NCI-H226 (cell line): ENCODE measurements around the gene LINGO1.

Experiments
- DNase-seq: peaks from one replicate; pipeline ENCODE4 v3.0.0-alpha.2; 2015

LINGO1 gene

GRCh38 chr15:77654975-77655374 is 22.3 kb upstream of the LINGO1 start:
- DNase-seq = no peak

GRCh38 chr15:77653832-77654480 is 21.2 kb upstream of the LINGO1 start:
- DNase-seq = no peak

- DNase-seq = peak; percentile 26
Observed at GRCh38 chr15:77650265-77650664, 17.6 kb upstream of the LINGO1 start.

GRCh38 chr15:77649610-77650009 is 16.9 kb upstream of the LINGO1 start:
- DNase-seq = no peak

GRCh38 chr15:77649017-77649416 is 16.3 kb upstream of the LINGO1 start:
- no peak for DNase-seq

GRCh38 chr15:77647961-77648360 is 15.2 kb upstream of the LINGO1 start:
- DNase-seq = no peak

- DNase-seq = no peak
Observed at GRCh38 chr15:77646104-77646694, 13.5 kb upstream of the LINGO1 start.

- no peak for DNase-seq
Observed at GRCh38 chr15:77645602-77646001, 12.9 kb upstream of the LINGO1 start.

- no peak for DNase-seq
Observed at GRCh38 chr15:77644543-77645247, 12.0 kb upstream of the LINGO1 start.

- DNase-seq = no peak
Observed at GRCh38 chr15:77643764-77644163, 11.1 kb upstream of the LINGO1 start.

- DNase-seq = peak; percentile 84
Observed at GRCh38 chr15:77642793-77643430, 10.2 kb upstream of the LINGO1 start.

- DNase-seq = no peak
Observed at GRCh38 chr15:77641999-77642398, 9.3 kb upstream of the LINGO1 start.

- DNase-seq = no peak
Observed at GRCh38 chr15:77640615-77641014, 7.9 kb upstream of the LINGO1 start.

- no peak for DNase-seq
Observed at GRCh38 chr15:77639431-77639830, 6.7 kb upstream of the LINGO1 start.

- DNase-seq = no peak
Observed at GRCh38 chr15:77637851-77638692, 5.4 kb upstream of the LINGO1 start.

GRCh38 chr15:77636209-77636608 is 3.5 kb upstream of the LINGO1 start:
- no peak for DNase-seq

GRCh38 chr15:77634266-77634962 is 1.7 kb upstream of the LINGO1 start:
- peak; percentile 59 for DNase-seq

GRCh38 chr15:77633913-77634265 is 1.2 kb upstream of the LINGO1 start:
- no peak for DNase-seq

- peak; percentile 79 for DNase-seq
Observed at GRCh38 chr15:77633134-77633912, 611 bp upstream of the LINGO1 start.

GRCh38 chr15:77631745-77632533 is 773 bp downstream of the LINGO1 start:
- no peak for DNase-seq
